ENCODE results near the gene ZIC2. TPM values are rescaled to one million over a fixed set of nuclear protein-coding genes. Genes with fewer than 3 reads are reported as not detected.
A peak's percentile ranks its signal among the peaks of the same experiment; 100 is the strongest.

Gene ZIC2
- total and polyA plus RNA-seq, 2 of the 8 experiments (the other 6 are each of a cell fraction or from before 2014, with no cell fraction given) = 53.2 to 372 TPM

DNA sequence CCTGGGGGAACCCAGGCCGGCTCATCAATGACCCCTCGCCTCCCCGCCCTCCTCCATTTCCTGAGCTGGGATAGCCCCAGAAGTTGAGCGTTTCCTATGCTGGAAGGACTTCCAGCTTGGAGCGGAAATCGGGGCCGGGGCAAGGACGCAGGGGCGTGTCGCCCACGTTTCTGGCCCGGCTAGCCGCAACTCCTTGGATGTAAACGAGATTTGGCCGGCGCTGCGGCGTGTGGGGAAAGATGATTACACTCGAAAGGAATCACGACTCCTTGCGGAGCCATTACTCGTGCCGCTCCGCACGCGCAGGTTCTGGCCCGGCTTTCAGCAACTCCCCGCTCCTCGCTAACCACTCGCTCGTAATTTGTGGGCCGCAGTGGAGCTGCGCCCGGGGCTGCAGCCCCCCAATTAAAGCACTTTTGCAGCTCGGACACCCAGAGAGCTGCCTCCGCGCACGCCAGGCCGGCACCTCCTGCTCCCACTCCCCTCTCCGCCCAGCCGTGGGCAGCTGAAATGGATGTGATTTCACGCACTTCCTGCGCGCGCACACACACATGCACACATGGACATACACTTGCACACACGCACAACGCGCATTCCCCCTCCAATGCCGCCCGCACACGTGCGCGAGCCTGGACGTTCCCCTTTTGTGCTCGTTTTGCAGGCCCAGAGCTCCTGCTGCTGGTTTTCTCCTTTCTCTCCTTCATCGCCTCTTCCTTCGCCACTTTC, 25.7 kb upstream of the ZIC2 start (continued):
- TF ChIP-seq, protein P1, sequence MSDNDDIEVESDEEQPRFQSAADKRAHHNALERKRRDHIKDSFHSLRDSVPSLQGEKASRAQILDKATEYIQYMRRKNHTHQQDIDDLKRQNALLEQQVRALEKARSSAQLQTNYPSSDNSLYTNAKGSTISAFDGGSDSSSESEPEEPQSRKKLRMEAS (IDR thresholded peaks at IDR 0.05) = peak; percentile 82
- TF ChIP-seq SP1 (IDR thresholded peaks at IDR 0.05; ENCODE audit: low read depth, low read length) (no peak), CHD2 (IDR thresholded peaks at IDR 0.05; ENCODE audit: low read length) (no peak), SIRT6 (IDR thresholded peaks at IDR 0.05; ENCODE audit: low read length) (no peak), RFX5 (IDR thresholded peaks at IDR 0.05; ENCODE audit: borderline replicate concordance, low read depth, low read length) (no peak), NRF1 (IDR thresholded peaks at IDR 0.05; ENCODE audit: low read depth, low read length) (no peak), RBBP5 (IDR thresholded peaks at IDR 0.05; ENCODE audit: borderline replicate concordance, low read depth, low read length) (0 out of 2 replicates have a peak, but pooled peaks have one; percentile 52), POLR2AphosphoS5 (IDR thresholded peaks at IDR 0.05; ENCODE audit: low read depth, low read length) (no peak)
